HepG2 (cell line): ENCODE results near the gene DOCK3. TPM values are rescaled to one million over a fixed set of nuclear protein-coding genes. Genes with fewer than 3 reads are reported as not detected.

Experiments
- ARID5B ChIP-seq: IDR thresholded peaks from 2 replicates; pipeline ENCODE4 v1.4.0; 2020; ENCODE audit warnings: mild to moderate bottlenecking, missing genetic modification reagents
- ARNTL ChIP-seq: sonication (generic); formaldehyde crosslinking; IDR thresholded peaks from 2 replicates; pipeline ENCODE4 v1.4.0; 2020; ENCODE audit warnings: mild to moderate bottlenecking, missing genetic modification reagents
- FOXK2 ChIP-seq: fragments of 450-650 bp; IDR thresholded peaks from 2 replicates; pipeline ENCODE4 v1.6.1; 2016
- HDAC1 ChIP-seq: sonication (generic); formaldehyde crosslinking; IDR thresholded peaks from 2 replicates; pipeline ENCODE4 v1.5.1; 2020; ENCODE audit warnings: mild to moderate bottlenecking, missing genetic modification reagents
- IRF2 ChIP-seq: IDR thresholded peaks from 2 replicates; pipeline ENCODE4 v1.6.1; 2018; ENCODE audit warnings: missing genetic modification reagents, missing compliant biosample characterization
- KAT8 ChIP-seq: IDR thresholded peaks from 2 replicates; pipeline ENCODE4 v1.6.1; 2016; ENCODE audit warnings: missing genetic modification reagents, missing compliant biosample characterization
- MAX ChIP-seq: IDR thresholded peaks from 2 replicates; pipeline ENCODE4 v1.6.1; 2012; ENCODE audit warnings: inconsistent platforms
- MEIS2 ChIP-seq: sonication (generic); formaldehyde crosslinking; IDR thresholded peaks from 2 replicates; pipeline ENCODE4 v1.9.0; 2021; ENCODE audit warnings: mild to moderate bottlenecking, missing genetic modification reagents
- MIER3 ChIP-seq: IDR thresholded peaks from 2 replicates; pipeline ENCODE4 v1.6.1; 2016; ENCODE audit warnings: missing compliant biosample characterization, borderline replicate concordance
- NFIB ChIP-seq: sonication (generic); formaldehyde crosslinking; IDR thresholded peaks from 2 replicates; pipeline ENCODE4 v1.9.0; 2021; ENCODE audit warnings: missing genetic modification reagents, mild to moderate bottlenecking, borderline replicate concordance
- RARA ChIP-seq: IDR thresholded peaks from 2 replicates; pipeline ENCODE4 v1.6.1; 2016; ENCODE audit warnings: missing genetic modification reagents, missing compliant biosample characterization
- ZFP1 ChIP-seq: IDR thresholded peaks from 2 replicates; pipeline ENCODE4 v1.6.1; 2016
- ZFY ChIP-seq: sonication (generic); formaldehyde crosslinking; IDR thresholded peaks from 2 replicates; pipeline ENCODE4 v1.4.0; 2020; ENCODE audit warnings: missing genetic modification reagents
- ZFYVE20 ChIP-seq: sonication (generic); formaldehyde crosslinking; IDR thresholded peaks from 2 replicates; pipeline ENCODE4 v1.8.0; 2023; ENCODE audit warnings: low read depth, mild to moderate bottlenecking, moderate library complexity, missing genetic modification reagents, borderline replicate concordance
- ZNF230 ChIP-seq: sonication (generic); formaldehyde crosslinking; IDR thresholded peaks from 2 replicates; pipeline ENCODE4 v1.4.0; 2020; ENCODE audit warnings: mild to moderate bottlenecking, missing genetic modification reagents
- ZNF235 ChIP-seq: sonication (generic); formaldehyde crosslinking; IDR thresholded peaks from 2 replicates; pipeline ENCODE4 v1.8.1; 2023; ENCODE audit warnings: mild to moderate bottlenecking, missing genetic modification reagents, borderline replicate concordance
- ZNF33B ChIP-seq: sonication (generic); formaldehyde crosslinking; IDR thresholded peaks from 2 replicates; pipeline ENCODE4 v1.5.1; 2020; ENCODE audit warnings: mild to moderate bottlenecking, missing genetic modification reagents
- ZNF343 ChIP-seq: sonication (generic); formaldehyde crosslinking; IDR thresholded peaks from 2 replicates; pipeline ENCODE4 v1.4.0; 2020; ENCODE audit warnings: mild to moderate bottlenecking, missing genetic modification reagents
- ZNF569 ChIP-seq: sonication (generic); formaldehyde crosslinking; IDR thresholded peaks from 2 replicates; pipeline ENCODE4 v1.5.0; 2020; ENCODE audit warnings: mild to moderate bottlenecking, missing genetic modification reagents, moderate library complexity, borderline replicate concordance
- ZNF597 ChIP-seq: sonication (generic); formaldehyde crosslinking; IDR thresholded peaks from 2 replicates; pipeline ENCODE4 v1.5.0; 2020; ENCODE audit warnings: missing genetic modification reagents
- ZNF629 ChIP-seq: sonication (generic); formaldehyde crosslinking; conservative IDR thresholded peaks from 2 replicates; pipeline ENCODE4 v1.5.0; 2020; ENCODE audit warnings: missing genetic modification reagents
- ZNF772 ChIP-seq: sonication (generic); formaldehyde crosslinking; IDR thresholded peaks from 2 replicates; pipeline ENCODE4 v1.5.0; 2020; ENCODE audit warnings: mild to moderate bottlenecking, missing genetic modification reagents
- ZNF879 ChIP-seq: sonication (generic); formaldehyde crosslinking; IDR thresholded peaks from 2 replicates; pipeline ENCODE4 v1.8.1; 2023; ENCODE audit warnings: missing genetic modification reagents
- polyA plus RNA-seq, 8 experiments: library from polyadenylated mRNA; depleted of rRNA in 3 of 8; stranded (reverse) in 7 of 8; unstranded in 1 of 8; fragments of >200 nt; fragmentation: Illumina TruSeq in 4 of 8; extraction: Trizol in 4 of 8; gene quantifications; 2 replicates each; pipeline versions ENCODE4 v1.2.1 to v1.2.3, GENCODE V29; 2011 to 2016; ENCODE audit warnings: low read depth in 4 of 8, missing spikeins in 1 of 8, mixed read lengths in 1 of 8; ENCODE audit not compliant: insufficient read depth in 1 of 8
- total RNA-seq, 5 experiments: library from RNA; depleted of rRNA; stranded (reverse); fragments of >200 nt; fragmentation: Illumina TruSeq; extraction: Trizol; gene quantifications; 2 replicates each; pipeline ENCODE4 v1.2.3, GENCODE V29; 2016; ENCODE audit warnings: low read depth in 1 of 5
- TF ChIP-seq, protein P1 (sequence below): IDR thresholded peaks from 2 replicates; pipeline ENCODE4 v1.6.1; 2016
- TF ChIP-seq, protein P2 (sequence below): sonication (generic); formaldehyde crosslinking; IDR thresholded peaks from 2 replicates; pipeline ENCODE4 v1.5.0; 2020; ENCODE audit warnings: mild to moderate bottlenecking, missing genetic modification reagents, moderate library complexity

Gene DOCK3
- total and polyA plus RNA-seq, 2 of the 13 experiments (the other 11 are each of a cell fraction or from before 2014, with no cell fraction given) = not detected

DNA sequence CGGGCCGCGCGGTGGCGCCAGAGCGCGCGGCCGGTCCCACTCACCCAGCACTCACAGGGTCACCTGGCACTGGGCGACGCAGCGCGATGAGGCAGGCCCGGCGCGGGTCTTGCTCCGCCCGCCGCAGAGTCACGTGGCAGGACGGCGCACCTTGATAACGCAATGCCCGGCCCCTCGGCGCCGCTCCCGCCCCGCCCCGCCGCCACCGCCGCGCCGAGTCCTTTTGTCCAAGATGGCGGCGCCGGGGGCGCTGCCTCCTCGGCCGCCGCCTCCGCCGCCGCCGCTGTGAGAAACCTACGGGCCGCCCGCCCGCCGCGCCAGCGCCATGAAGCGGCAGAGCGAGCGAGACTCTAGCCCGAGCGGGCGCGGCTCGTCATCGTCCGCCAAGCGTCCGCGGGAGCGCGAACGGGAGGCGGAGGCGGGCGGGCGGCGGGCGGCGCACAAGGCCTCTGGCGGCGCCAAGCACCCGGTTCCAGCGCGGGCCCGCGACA is 716.4 kb downstream of the DOCK3 start, which contains the start of gene RBM15B (continued):
- TF ChIP-seq, protein P1, sequence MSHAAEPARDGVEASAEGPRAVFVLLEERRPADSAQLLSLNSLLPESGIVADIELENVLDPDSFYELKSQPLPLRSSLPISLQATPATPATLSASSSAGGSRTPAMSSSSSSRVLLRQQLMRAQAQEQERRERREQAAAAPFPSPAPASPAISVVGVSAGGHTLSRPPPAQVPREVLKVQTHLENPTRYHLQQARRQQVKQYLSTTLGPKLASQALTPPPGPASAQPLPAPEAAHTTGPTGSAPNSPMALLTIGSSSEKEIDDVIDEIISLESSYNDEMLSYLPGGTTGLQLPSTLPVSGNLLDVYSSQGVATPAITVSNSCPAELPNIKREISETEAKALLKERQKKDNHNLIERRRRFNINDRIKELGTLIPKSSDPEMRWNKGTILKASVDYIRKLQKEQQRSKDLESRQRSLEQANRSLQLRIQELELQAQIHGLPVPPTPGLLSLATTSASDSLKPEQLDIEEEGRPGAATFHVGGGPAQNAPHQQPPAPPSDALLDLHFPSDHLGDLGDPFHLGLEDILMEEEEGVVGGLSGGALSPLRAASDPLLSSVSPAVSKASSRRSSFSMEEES (CRISPR knock-in tag) = peak; percentile 96
- TF ChIP-seq MAX (peak; percentile 92), RARA (peak; percentile 61), KAT8 (CRISPR knock-in tag) (peak; percentile 93), IRF2 (CRISPR knock-in tag) (peak; percentile 91), ZNF629 (CRISPR knock-in tag) (no peak), ZFY (CRISPR knock-in tag) (peak; percentile 92), ZNF343 (CRISPR knock-in tag) (peak; percentile 74; the same call in 1 of the 2 replicates), ZNF597 (no peak), NFIB (no peak), ZNF879 (CRISPR knock-in tag) (no peak), ZNF772 (peak; percentile 92; the same call in 1 of the 2 replicates), MEIS2 (CRISPR knock-in tag) (peak; percentile 28; the same call in 1 of the 2 replicates), ZNF33B (CRISPR knock-in tag) (no peak), MIER3 (CRISPR knock-in tag) (peak; percentile 52; the same call in 1 of the 2 replicates), ARID5B (CRISPR knock-in tag) (peak; percentile 61), FOXK2 (no peak), ZNF230 (0 out of 2 replicates have a peak, but pooled peaks have one; percentile 66), ZNF569 (CRISPR knock-in tag) (no peak), HDAC1 (CRISPR knock-in tag) (peak; percentile 86), ZFYVE20 (CRISPR knock-in tag) (no peak), ARNTL (CRISPR knock-in tag) (peak; percentile 91), ZFP1 (0 out of 2 replicates have a peak, but pooled peaks have one; percentile 21), ZNF235 (CRISPR knock-in tag) (peak; percentile 68; the same call in 1 of the 2 replicates)
- TF ChIP-seq, protein P2, sequence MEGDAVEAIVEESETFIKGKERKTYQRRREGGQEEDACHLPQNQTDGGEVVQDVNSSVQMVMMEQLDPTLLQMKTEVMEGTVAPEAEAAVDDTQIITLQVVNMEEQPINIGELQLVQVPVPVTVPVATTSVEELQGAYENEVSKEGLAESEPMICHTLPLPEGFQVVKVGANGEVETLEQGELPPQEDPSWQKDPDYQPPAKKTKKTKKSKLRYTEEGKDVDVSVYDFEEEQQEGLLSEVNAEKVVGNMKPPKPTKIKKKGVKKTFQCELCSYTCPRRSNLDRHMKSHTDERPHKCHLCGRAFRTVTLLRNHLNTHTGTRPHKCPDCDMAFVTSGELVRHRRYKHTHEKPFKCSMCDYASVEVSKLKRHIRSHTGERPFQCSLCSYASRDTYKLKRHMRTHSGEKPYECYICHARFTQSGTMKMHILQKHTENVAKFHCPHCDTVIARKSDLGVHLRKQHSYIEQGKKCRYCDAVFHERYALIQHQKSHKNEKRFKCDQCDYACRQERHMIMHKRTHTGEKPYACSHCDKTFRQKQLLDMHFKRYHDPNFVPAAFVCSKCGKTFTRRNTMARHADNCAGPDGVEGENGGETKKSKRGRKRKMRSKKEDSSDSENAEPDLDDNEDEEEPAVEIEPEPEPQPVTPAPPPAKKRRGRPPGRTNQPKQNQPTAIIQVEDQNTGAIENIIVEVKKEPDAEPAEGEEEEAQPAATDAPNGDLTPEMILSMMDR (CRISPR knock-in tag) = peak; percentile 97
